Stimulated activated memory B cell treated with anti-CD40 and anti-IgM and Interleukin-4, amounts not matched to agents 10 μg/mL and 1 μg/mL and 100 μg/mL, for 72 hours (primary cell): ENCODE results near the gene GMDS.

ENCODE experiments used
- ATAC-seq: fragments of 150-1000 bp; cut with Tn5 transposase; 2 replicates; pipeline ENCODE4 v1.10.0; 2021
- H3K27ac Mint-ChIP-seq: one replicate; pipeline ENCODE4 v1.8.0; 2022; ENCODE audit warnings: mild to moderate bottlenecking, mixed read lengths
- H3K27me3 Mint-ChIP-seq: one replicate; pipeline ENCODE4 v1.8.0; 2022; ENCODE audit warnings: mixed read lengths
- H3K36me3 Mint-ChIP-seq: one replicate; pipeline ENCODE4 v1.8.0; 2022; ENCODE audit warnings: mixed read lengths
- H3K4me1 Mint-ChIP-seq: one replicate; pipeline ENCODE4 v1.8.0; 2022; ENCODE audit warnings: mixed read lengths
- H3K4me3 Mint-ChIP-seq: one replicate; pipeline ENCODE4 v1.8.0; 2022; ENCODE audit warnings: mild to moderate bottlenecking, moderate library complexity, mixed read lengths
- H3K9me3 Mint-ChIP-seq: one replicate; pipeline ENCODE4 v1.8.0; 2022; ENCODE audit warnings: mixed read lengths

The GMDS gene

GRCh38 chr6:1651362-1651761, 594.0 kb downstream of the GMDS start:
- Mint-ChIP-seq H3K4me3 (no peak overlapping the region), H3K27ac (no peak overlapping the region), H3K4me1 (peaks cover 11% of the 10 kb centered on the region), H3K36me3 (peaks cover 5% of the 10 kb centered on the region), H3K27me3 (no peaks in the 10 kb centered on the region), H3K9me3 (no peaks in the 10 kb centered on the region)
- ATAC-seq, result no peak

DNA sequence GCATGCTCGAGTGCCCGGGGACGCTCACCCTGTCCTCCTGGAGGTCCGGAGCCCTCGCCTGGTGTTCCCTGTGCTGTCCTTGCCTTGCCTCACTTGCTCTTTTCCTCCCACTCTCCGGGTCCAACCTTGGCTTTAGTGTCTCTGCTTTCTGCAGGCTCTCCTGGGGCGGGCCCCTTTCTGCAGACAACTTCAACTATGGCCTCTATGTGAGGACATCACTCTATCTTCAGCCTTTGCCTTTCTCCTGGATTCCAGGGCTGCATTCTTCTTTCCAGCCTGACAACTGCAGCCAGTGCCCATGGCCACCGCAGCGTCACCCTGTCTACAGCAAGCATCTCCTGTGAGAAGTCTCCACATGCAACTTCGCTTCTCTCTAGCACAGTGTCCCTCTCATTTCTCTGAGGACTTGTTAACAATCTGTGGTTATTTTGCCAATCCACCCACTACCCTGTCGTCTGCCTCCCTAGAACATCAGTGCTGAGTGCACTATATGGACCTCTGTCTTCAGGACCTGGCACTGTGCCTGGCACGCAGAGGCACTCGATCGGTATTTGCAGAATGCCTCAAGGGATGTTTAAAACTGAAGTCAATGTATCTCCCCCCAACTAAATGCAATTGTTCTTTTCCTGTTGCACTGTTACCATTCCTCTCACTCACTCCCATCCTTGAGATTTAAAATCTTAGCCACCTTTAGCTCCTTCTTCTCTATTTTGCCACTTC, 599.8 kb downstream of the GMDS start:
- peaks cover 6% of the 10 kb centered on the region for H3K4me1 Mint-ChIP-seq

DNA sequence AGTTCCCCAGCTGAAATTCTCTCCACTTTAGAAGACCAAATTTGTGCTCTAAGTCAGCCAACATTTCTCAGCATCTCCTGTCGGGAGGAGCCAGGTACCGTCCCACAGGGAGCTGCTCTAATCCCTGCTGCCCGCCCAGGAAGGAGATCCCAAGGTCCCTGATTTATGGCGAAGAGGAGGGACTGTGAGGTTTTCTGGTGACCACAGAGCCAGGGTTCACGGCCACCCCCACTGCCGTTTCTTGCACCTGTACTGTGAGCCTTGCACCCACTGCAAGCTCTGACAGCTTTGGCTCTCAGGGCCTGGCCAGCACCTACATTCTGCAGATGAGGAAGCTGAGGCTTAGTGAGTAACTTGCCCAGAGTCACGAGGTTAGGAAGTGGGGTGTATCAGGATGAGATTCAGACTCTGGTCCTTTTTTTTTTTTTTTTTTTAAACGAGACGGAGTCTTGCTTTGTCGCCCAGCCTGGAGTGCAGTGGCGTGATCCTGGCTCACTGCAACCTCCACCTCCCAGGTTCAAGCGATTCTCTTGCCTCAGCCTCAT, 600.8 kb downstream of the GMDS start:
- peaks cover 6% of the 10 kb centered on the region for H3K4me1 Mint-ChIP-seq
- no peak overlapping the region for H3K4me3 Mint-ChIP-seq
- no peak overlapping the region for H3K27ac Mint-ChIP-seq
- no peak for ATAC-seq
- no peaks in the 10 kb centered on the region for H3K27me3 Mint-ChIP-seq
- H3K9me3 Mint-ChIP-seq, result no peaks in the 10 kb centered on the region
- peaks cover 5% of the 10 kb centered on the region for H3K36me3 Mint-ChIP-seq

More for the DNA sequence above, 599.8 kb downstream of the GMDS start:
- Mint-ChIP-seq H3K36me3 (peaks cover 5% of the 10 kb centered on the region), H3K4me3 (no peak overlapping the region), H3K27me3 (no peaks in the 10 kb centered on the region), H3K9me3 (no peaks in the 10 kb centered on the region), H3K27ac (no peak overlapping the region)
- ATAC-seq, result no peak

- no peak overlapping the region for H3K4me3 Mint-ChIP-seq
- H3K27me3 Mint-ChIP-seq, result no peaks in the 10 kb centered on the region
- no peak overlapping the region for H3K27ac Mint-ChIP-seq
- H3K9me3 Mint-ChIP-seq, result no peaks in the 10 kb centered on the region
- H3K36me3 Mint-ChIP-seq, result peaks cover 5% of the 10 kb centered on the region
- peaks cover 6% of the 10 kb centered on the region for H3K4me1 Mint-ChIP-seq
- ATAC-seq, result no peak
These were observed 601.5 kb downstream of the GMDS start for GRCh38 chr6:1643830-1644445.

DNA sequence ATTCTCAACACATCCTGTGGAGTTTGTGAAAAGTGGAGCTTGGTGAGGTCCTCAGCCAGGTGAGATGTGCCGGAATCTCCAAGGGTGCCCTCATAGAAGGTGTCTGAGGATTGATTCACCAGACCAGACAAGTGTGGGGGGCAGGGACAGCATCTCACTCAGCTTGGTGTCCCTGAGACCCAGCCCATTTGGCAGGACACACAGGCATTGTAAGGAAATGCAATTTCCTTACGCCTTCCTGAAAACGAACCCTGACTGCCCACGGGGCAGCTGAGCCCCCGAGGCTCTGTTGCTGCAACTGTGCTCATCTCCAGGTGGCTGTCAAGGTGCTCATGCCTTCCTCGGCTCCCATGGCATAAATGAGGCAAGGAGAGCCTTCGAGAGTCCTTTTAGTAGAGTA, 602.3 kb downstream of the GMDS start:
- Mint-ChIP-seq H3K4me3 (no peak overlapping the region), H3K9me3 (no peaks in the 10 kb centered on the region), H3K27ac (no peak overlapping the region), H3K4me1 (peaks cover 6% of the 10 kb centered on the region), H3K36me3 (no peaks in the 10 kb centered on the region), H3K27me3 (no peaks in the 10 kb centered on the region)
- no peak for ATAC-seq

GRCh38 chr6:1641343-1641885, 604.0 kb downstream of the GMDS start:
- no peaks in the 10 kb centered on the region for H3K9me3 Mint-ChIP-seq
- no peaks in the 10 kb centered on the region for H3K36me3 Mint-ChIP-seq
- peaks cover 20% of the 10 kb centered on the region for H3K4me1 Mint-ChIP-seq
- no peak for ATAC-seq
- no peaks in the 10 kb centered on the region for H3K27me3 Mint-ChIP-seq
- no peak overlapping the region for H3K27ac Mint-ChIP-seq
- H3K4me3 Mint-ChIP-seq, result no peak overlapping the region

DNA sequence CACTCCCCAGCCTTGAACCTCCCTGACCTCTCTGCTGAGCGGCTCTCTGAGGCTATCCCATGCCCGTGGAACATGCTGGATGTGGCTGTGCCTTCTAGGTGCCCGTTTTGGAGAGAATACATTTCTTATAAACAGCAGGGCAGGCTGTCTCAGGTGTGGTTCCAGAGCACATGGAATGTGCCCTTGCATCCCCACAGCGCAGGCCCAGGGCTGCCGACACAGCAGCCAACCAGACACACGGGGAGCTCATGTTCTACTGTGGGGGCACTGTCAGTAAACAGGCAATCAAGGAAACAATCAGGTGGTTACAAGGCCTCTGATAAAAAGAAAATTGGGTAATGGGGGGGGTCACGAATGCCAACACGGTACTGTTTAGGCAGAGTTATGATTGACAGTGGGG, 604.9 kb downstream of the GMDS start:
- ATAC-seq, result no peak
- no peak overlapping the region for H3K27ac Mint-ChIP-seq
- H3K27me3 Mint-ChIP-seq, result no peaks in the 10 kb centered on the region
- peaks cover 21% of the 10 kb centered on the region for H3K4me1 Mint-ChIP-seq
- H3K4me3 Mint-ChIP-seq, result no peak overlapping the region
- no peaks in the 10 kb centered on the region for H3K36me3 Mint-ChIP-seq
- H3K9me3 Mint-ChIP-seq, result no peaks in the 10 kb centered on the region

DNA sequence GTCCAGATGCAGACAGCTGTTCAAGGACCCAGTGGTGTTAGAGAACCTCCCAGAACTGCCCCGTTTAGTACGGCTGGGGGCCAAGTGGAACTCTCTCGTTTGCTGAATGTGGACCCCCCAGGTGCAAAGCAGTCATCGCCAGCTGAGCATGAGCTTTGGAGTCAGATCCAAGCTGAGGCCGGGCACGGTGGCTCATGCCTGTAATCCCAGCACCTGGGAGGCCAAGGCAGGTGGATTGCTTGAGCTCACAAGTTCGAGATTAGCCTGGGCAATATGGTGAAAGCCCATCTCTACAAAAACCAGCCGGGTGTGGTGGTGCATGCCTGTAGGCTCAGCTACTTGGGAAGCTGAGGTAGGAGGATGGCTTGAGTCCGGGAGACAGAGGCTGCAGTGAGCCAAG, 606.0 kb downstream of the GMDS start:
- Mint-ChIP-seq H3K36me3 (no peaks in the 10 kb centered on the region), H3K4me1 (peaks cover 17% of the 10 kb centered on the region), H3K9me3 (no peaks in the 10 kb centered on the region), H3K4me3 (no peak overlapping the region), H3K27me3 (no peaks in the 10 kb centered on the region), H3K27ac (no peak overlapping the region)
- no peak for ATAC-seq

DNA sequence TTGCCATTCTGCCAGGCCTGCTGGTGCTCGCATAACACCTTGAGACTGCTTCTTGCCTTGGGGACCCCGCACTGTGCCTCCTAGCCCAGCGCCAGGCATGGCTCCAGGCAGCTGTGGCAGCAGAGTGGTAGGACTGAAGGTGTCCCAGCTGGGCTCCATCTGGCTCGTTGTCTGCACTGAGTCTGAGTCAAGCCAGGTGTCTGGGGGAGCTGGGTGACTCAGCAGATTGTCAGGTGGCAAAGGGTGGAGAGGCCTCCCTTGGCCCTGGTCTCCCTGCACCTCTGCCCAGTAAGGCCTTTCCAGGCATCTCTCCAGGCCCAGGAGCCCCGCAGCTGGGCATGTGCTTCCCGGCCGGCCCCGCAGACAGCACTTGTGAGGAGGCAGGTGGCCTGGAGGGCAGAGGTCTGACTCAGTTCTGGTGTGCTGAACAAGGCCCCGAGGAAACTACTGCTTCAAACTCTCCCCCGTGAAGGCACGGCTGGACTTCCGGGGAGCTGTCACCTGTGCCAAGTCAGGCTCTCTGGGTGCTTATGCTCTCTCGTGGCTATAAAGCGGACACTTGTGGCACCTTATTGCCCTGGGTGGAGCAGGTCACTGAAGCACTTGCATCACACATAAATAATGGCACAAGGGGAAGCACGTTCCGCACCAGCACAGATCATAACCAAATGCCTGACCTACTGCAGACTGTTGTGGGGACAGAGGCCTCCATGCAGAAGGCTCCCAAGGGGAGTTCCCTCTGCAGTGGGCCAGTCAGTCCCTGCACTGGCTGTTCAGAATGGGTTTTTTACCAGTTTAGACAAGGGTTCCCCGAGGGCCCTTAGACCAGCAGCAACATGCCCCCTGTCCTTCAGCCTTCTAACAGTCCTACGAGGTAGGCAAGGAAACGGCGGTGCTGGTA, 608.2 kb downstream of the GMDS start:
- no peaks in the 10 kb centered on the region for H3K9me3 Mint-ChIP-seq
- H3K4me3 Mint-ChIP-seq, result no peak overlapping the region
- peak overlapping the region; percentile 18 for H3K27ac Mint-ChIP-seq
- peaks cover 17% of the 10 kb centered on the region for H3K4me1 Mint-ChIP-seq
- H3K27me3 Mint-ChIP-seq, result no peaks in the 10 kb centered on the region
- peak; percentile 88 for ATAC-seq
- H3K36me3 Mint-ChIP-seq, result peaks cover 3% of the 10 kb centered on the region

DNA sequence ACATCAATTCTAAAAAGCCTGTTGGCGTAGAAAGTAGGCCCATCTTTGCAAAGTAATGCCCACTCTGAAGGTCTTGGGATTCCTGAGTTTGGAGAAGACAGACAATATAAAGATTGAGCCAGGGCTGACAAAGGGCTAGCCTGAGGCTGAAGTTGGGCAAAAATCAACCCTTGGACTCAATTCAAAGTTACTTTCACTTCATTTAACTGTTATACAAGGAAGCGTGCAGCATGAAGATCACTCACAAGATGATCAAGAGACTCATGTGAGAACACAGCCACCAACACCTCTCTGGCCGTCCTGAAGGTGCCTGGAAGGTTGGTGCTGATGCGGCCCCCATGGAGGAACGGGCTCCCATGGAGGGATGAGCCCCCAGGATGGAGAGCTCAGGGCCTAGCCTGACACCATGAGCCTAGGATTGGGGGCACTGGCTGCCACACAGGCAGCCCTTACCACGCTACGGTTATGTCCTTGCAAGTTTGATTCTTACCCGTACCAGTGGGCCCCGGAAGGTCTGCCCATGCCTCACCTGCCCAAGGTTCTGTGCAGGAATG, 609.1 kb downstream of the GMDS start:
- peaks cover 17% of the 10 kb centered on the region for H3K4me1 Mint-ChIP-seq
- H3K27ac Mint-ChIP-seq, result no peak overlapping the region
- peaks cover 6% of the 10 kb centered on the region for H3K36me3 Mint-ChIP-seq
- ATAC-seq, result no peak
- H3K9me3 Mint-ChIP-seq, result no peaks in the 10 kb centered on the region
- H3K4me3 Mint-ChIP-seq, result no peak overlapping the region
- H3K27me3 Mint-ChIP-seq, result no peaks in the 10 kb centered on the region

- H3K27me3 Mint-ChIP-seq, result peaks cover 3% of the 10 kb centered on the region
- no peaks in the 10 kb centered on the region for H3K9me3 Mint-ChIP-seq
- ATAC-seq, result no peak
- peaks cover 17% of the 10 kb centered on the region for H3K4me1 Mint-ChIP-seq
- no peak overlapping the region for H3K27ac Mint-ChIP-seq
- H3K4me3 Mint-ChIP-seq, result no peak overlapping the region
- peaks cover 6% of the 10 kb centered on the region for H3K36me3 Mint-ChIP-seq
These were observed 609.9 kb downstream of the GMDS start for GRCh38 chr6:1635305-1636010.

DNA sequence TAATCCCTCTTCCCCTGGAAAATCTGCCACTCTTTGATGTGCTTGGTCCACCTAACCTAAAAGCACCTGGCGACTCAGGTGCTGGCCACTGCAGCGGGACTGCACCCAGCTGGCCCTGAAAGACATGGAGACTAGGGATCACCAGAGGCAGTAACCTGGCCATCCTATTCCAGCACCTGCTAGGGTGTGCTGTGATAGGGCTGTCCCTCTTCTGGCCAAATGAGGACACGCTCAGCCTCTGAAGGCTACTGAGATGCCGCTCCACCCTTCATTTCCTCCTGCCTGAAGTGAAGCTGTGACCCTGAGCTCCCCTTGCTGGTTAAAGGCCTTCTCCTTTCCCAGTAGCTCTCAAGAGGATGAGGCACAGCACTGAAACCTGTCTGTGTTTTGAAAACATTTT, 611.3 kb downstream of the GMDS start:
- H3K36me3 Mint-ChIP-seq, result peaks cover 13% of the 10 kb centered on the region
- H3K9me3 Mint-ChIP-seq, result no peaks in the 10 kb centered on the region
- no peak for ATAC-seq
- no peak overlapping the region for H3K27ac Mint-ChIP-seq
- H3K4me1 Mint-ChIP-seq, result peaks cover 17% of the 10 kb centered on the region
- H3K27me3 Mint-ChIP-seq, result peaks cover 17% of the 10 kb centered on the region
- no peak overlapping the region for H3K4me3 Mint-ChIP-seq

DNA sequence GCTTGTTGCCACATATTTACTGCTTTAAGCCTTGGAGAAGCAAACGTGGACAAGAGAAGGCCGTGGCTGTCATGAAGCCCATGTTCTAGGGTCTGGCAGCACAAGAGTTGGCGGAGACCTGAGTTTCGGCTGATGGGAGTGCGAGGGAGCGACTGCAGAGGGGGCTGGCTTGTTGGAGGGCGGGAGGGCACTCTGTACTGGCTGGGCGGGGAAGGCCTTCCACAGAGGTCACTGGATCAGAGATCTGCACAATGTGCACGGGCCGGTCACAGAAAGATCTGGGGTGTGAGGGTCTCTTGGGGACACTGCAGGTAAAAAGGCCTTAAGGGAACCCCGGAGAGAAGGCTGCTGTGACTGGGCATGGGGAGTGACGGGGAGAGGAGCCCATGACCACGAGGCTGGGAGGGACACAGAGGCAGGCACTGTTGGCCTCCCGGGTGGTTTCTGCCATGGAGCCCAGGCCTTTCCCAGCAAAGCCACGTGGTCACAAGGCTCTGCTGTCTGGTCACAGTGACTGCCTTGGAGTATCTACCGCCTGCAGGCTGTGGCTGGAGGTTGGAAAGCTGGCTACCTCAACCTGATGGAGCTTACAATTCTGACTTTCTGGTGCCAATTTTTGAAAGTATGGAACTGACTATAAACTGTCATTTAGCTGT, 611.9 kb downstream of the GMDS start:
- Mint-ChIP-seq H3K36me3 (peaks cover 15% of the 10 kb centered on the region), H3K27me3 (peaks cover 22% of the 10 kb centered on the region), H3K27ac (no peak overlapping the region), H3K4me1 (peaks cover 17% of the 10 kb centered on the region), H3K9me3 (no peaks in the 10 kb centered on the region), H3K4me3 (no peak overlapping the region)
- ATAC-seq, result no peak

DNA sequence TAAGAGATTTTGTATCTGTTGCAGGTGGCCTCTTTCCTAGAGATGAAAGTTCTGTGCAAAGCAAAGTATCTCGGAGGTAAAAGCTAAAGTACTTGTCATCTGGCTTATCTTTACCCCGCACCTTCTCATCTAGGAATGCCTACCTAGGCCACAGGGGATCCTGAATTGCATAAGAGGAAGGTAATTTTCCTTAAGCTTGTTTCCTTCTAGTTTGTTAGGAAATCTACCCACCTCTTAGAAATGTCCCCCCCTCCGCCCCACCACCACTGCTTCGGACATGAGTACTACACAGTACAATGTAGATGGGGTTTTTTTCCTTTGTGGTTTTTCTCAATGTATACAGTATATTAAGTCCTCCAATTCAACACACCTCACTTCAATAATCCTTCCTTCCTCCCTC, 614.2 kb downstream of the GMDS start:
- Mint-ChIP-seq H3K4me3 (no peak overlapping the region), H3K4me1 (peaks cover 1% of the 10 kb centered on the region), H3K9me3 (no peaks in the 10 kb centered on the region), H3K36me3 (peaks cover 15% of the 10 kb centered on the region), H3K27ac (no peak overlapping the region), H3K27me3 (peaks cover 45% of the 10 kb centered on the region)
- no peak for ATAC-seq
